GM12878 (cell line): ENCODE data around the gene SYNGR3. TPM values are rescaled to one million over a fixed set of nuclear protein-coding genes. Genes with fewer than 3 reads are reported as not detected.
A peak's percentile ranks its signal among the peaks of the same experiment; 100 is the strongest.

Experiments used
- ATAC-seq: fragments of 200-7000 bp; cut with Tn5 transposase; 3 replicates; pipeline ENCODE4 v1.9.1; 2020; ENCODE audit warnings: mild to moderate bottlenecking, moderate library complexity
- BruUV-seq: library from RNA; stranded (reverse); fragments of 400-500 nt; replicated peaks from 2 replicates; lab custom pipeline; 2021; lab: Mats Ljungman, UMichigan
- CTCF ChIA-PET: fragments of 300-600 bp; sonication (Branson Sonifier 250); formaldehyde crosslinking; extraction: SDS; loops from one replicate; lab custom pipeline; 2021; ENCODE audit warnings: inconsistent platforms; lab: Yijun Ruan, JAX
- POLR2A ChIA-PET: fragments of 350-600 bp; formaldehyde crosslinking; extraction: SDS; loops from one replicate; lab custom pipeline; 2021; ENCODE audit warnings: inconsistent platforms; lab: Charles Lee
- RAD21 ChIA-PET: fragments of 300-600 bp; sonication (Branson Sonifier 250); formaldehyde crosslinking; loops from one replicate; lab custom pipeline; 2023; ENCODE audit warnings: antibody characterized with exemption; ENCODE audit not compliant: unreplicated experiment; lab: Charles Lee
- SMC1A ChIA-PET: fragments of 300-600 bp; sonication (Branson Sonifier 250); formaldehyde crosslinking; loops from one replicate; lab custom pipeline; 2023; ENCODE audit not compliant: unreplicated experiment, uncharacterized antibody; lab: Charles Lee
- DNase-seq: peaks from one replicate; pipeline ENCODE4 v3.0.0-alpha.2; 2011; ENCODE audit warnings: low read depth, low spot score
- FAIRE-seq: peaks from 3 replicates; lab custom pipeline; 2011; peaks lifted over from hg19 to GRCh38; lab: Jason Lieb, UNC
- H2AFZ ChIP-seq: 2 replicates; pipeline ENCODE4 v1.6.0; 2011; ENCODE audit warnings: low read depth, low read length, control low read depth; ENCODE audit not compliant: control insufficient read depth
- H3K27ac ChIP-seq: 2 replicates; pipeline ENCODE4 v1.5.1; 2011; ENCODE audit warnings: control low read depth; ENCODE audit not compliant: control insufficient read depth, insufficient read depth
- H3K27me3 ChIP-seq, 2 experiments: replicated peaks in 1 of 2; 2 replicates each; pipeline versions ENCODE4 v1.6.0 to v1.6.1; 2011; ENCODE audit warnings: low read length in 1 of 2; ENCODE audit not compliant: control insufficient read depth in 2 of 2, insufficient read depth in 2 of 2
- H3K36me3 ChIP-seq, 2 experiments: 2 replicates each; pipeline ENCODE4 v1.5.1; 2011; ENCODE audit warnings: low read length in 1 of 2; ENCODE audit not compliant: control insufficient read depth in 2 of 2, insufficient read depth in 2 of 2
- H3K4me1 ChIP-seq: 2 replicates; pipeline ENCODE4 v1.6.1; 2011; ENCODE audit warnings: mild to moderate bottlenecking, low read length, moderate library complexity, mixed read lengths; ENCODE audit not compliant: control insufficient read depth, insufficient read depth
- H3K4me2 ChIP-seq: 2 replicates; pipeline ENCODE4 v1.6.0; 2011; ENCODE audit warnings: control low read depth; ENCODE audit not compliant: control insufficient read depth, insufficient read depth
- H3K4me3 ChIP-seq: fragments of 200-600 bp; sonication (generic); 2 replicates; pipeline ENCODE4 v1.5.1; 2016
- H3K79me2 ChIP-seq: 2 replicates; pipeline ENCODE4 v1.6.0; 2011; ENCODE audit warnings: low read length; ENCODE audit not compliant: control insufficient read depth, insufficient read depth
- H3K9ac ChIP-seq: 2 replicates; pipeline ENCODE4 v1.8.0; 2011; ENCODE audit warnings: low read length, control low read depth, mixed read lengths; ENCODE audit not compliant: control insufficient read depth, insufficient read depth
- H3K9me3 ChIP-seq: replicated peaks from 3 replicates; pipeline ENCODE4 v1.5.1; 2011; ENCODE audit warnings: mild to moderate bottlenecking, low read length; ENCODE audit not compliant: control insufficient read depth, insufficient read depth
- H4K20me1 ChIP-seq: 2 replicates; pipeline ENCODE4 v1.6.0; 2011; ENCODE audit not compliant: control insufficient read depth, insufficient read depth
- MYC ChIP-seq: IDR thresholded peaks from 2 replicates; pipeline ENCODE4 v1.6.1; 2011; ENCODE audit warnings: mild to moderate bottlenecking, low read length, moderate library complexity, inconsistent platforms; ENCODE audit not compliant: insufficient read depth, insufficient replicate concordance, insufficient read length, severe bottlenecking
- ZBED1 ChIP-seq: IDR thresholded peaks from 2 replicates; pipeline ENCODE4 v1.6.1; 2016; ENCODE audit warnings: borderline replicate concordance
- WGBS: methylation state at CpG from one replicate; pipeline ENCODE4 v1.1.6; 2016; ENCODE audit warnings: low lambda C conversion rate; ENCODE audit not compliant: insufficient replicate concordance, insufficient coverage; ENCODE audit errors: missing lambda C conversion rate; 5-methylcytosine and 5-hydroxymethylcytosine counted together
- in situ Hi-C: fragments of 300-500 bp; cut with MboI; formaldehyde crosslinking; loops from 9 replicates; pipeline ENCODE4 v1.14.3; 2018; ENCODE audit warnings: mixed read lengths
- intact Hi-C: fragments of 100-400 bp; cut with micrococcal nuclease; formaldehyde crosslinking; loops from one replicate; pipeline ENCODE4 v1.14.2; 2022; ENCODE audit not compliant: unreplicated experiment
- polyA plus RNA-seq, 11 experiments: library from polyadenylated mRNA; depleted of rRNA in 4 of 11; unstranded in 6 of 11; stranded (reverse) in 5 of 11; fragments of >200 nt; fragmentation: Nextera tagmentation in 4 of 11; fragmentation: Illumina TruSeq in 1 of 11; extraction: Ambion mirVana in 4 of 11; extraction: Trizol in 1 of 11; gene quantifications; 1 replicate in 1 of 11; 2 replicates in 10 of 11; pipeline versions ENCODE4 v1.2.1 to v1.2.3, GENCODE V29; 2011 to 2016; ENCODE audit warnings: inconsistent platforms in 2 of 11, missing spikeins in 2 of 11, low read depth in 1 of 11
- total RNA-seq, 4 experiments: library from RNA; depleted of rRNA in 3 of 4; stranded (reverse); fragments of >200 nt in 3 of 4; fragmentation: Illumina TruSeq in 1 of 4; extraction: Trizol in 1 of 4; gene quantifications; 2 replicates each; pipeline versions ENCODE4 v1.2.1 to v1.2.3, GENCODE V29; 2013 to 2021
- TF ChIP-seq, protein P1 (sequence below): fragments of 450-650 bp; IDR thresholded peaks from 2 replicates; pipeline ENCODE4 v1.6.1; 2017; ENCODE audit warnings: mild to moderate bottlenecking

Gene SYNGR3
- total and polyA plus RNA-seq, 10 of the 15 experiments (the other 5 are each of a cell fraction or from before 2014, with no cell fraction given), result 1.2 to 18.1 (median 6.6) TPM

DNA sequence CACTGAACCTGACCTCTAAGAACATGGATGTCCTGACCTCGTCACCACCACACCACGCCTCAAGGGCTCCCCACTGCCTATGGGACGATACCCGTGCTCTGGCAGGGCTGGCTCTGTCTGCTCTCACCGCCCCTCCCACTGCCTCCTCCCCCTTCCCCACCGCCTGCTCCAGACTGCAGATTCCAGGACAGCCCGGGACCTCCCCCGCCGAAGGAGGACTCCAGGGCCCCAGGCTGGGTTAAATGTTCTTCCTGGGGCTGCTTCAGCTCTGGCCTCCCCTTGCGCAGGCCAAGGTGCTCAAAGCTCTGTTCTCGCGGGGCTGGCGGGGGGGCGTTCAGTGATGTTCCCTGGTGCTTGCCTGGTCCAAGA is 32.9 kb downstream of the SYNGR3 start:
- peak overlapping the region; percentile 93 for H3K4me2 ChIP-seq
- under 1% methylated on average over 13 of the region's 14 CpGs for WGBS
- TF ChIP-seq MYC (no peak), ZBED1 (no peak)
- TF ChIP-seq, protein P1, sequence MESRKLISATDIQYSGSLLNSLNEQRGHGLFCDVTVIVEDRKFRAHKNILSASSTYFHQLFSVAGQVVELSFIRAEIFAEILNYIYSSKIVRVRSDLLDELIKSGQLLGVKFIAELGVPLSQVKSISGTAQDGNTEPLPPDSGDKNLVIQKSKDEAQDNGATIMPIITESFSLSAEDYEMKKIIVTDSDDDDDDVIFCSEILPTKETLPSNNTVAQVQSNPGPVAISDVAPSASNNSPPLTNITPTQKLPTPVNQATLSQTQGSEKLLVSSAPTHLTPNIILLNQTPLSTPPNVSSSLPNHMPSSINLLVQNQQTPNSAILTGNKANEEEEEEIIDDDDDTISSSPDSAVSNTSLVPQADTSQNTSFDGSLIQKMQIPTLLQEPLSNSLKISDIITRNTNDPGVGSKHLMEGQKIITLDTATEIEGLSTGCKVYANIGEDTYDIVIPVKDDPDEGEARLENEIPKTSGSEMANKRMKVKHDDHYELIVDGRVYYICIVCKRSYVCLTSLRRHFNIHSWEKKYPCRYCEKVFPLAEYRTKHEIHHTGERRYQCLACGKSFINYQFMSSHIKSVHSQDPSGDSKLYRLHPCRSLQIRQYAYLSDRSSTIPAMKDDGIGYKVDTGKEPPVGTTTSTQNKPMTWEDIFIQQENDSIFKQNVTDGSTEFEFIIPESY, result peak; percentile 92; the same call in 1 of the 2 replicates
- TF ChIP-seq, all 136 proteins: peak for 1
- FAIRE-seq (no peak), DNase-seq (no peak), ATAC-seq (peak; percentile 48)
- SMC1A ChIA-PET, result interaction anchor here (0.9 to 1.6 kb wide), 4 partner anchors 99 to 228 kb away, joined by 3 to 10 read pairs (median 4); partner anchors contain the start of gene ECI1
- H2AFZ ChIP-seq, result peak overlapping the region; percentile 90
- CTCF ChIA-PET, result interaction anchor here (0.6 to 4.4 kb wide), 16 partner anchors 9 to 696 kb away, joined by 3 to 79 read pairs (median 6); partner anchors contain the start of genes ECI1, NTHL1, PKD1 and RAB26
- H3K27ac ChIP-seq, result no peak overlapping the region
- in situ Hi-C loops (loop anchor here (5.0 kb wide), 1 partner anchor 120 kb away; no protein-coding TSS in a partner anchor), intact Hi-C loops (loop anchor here (1.0 kb wide), 1 partner anchor 118 kb away; no protein-coding TSS in a partner anchor)
- no peaks in the 10 kb centered on the region for H3K79me2 ChIP-seq
- H3K4me1 ChIP-seq, result peaks cover 7% of the 10 kb centered on the region
- POLR2A ChIA-PET, result interaction anchor here (0.6 kb wide), 1 partner anchor 28 kb away, joined by 7 read pairs; no protein-coding TSS in a partner anchor
- H3K4me3 ChIP-seq, result peak overlapping the region; percentile 19; the same call in 1 of the 2 replicates
- peaks cover 2% of the 10 kb centered on the region; the same call in 1 of the 2 replicates for H4K20me1 ChIP-seq
- H3K9me3 ChIP-seq, result no peaks in the 10 kb centered on the region
- H3K9ac ChIP-seq, result 0 out of 2 replicates have a peak overlapping the region, but pooled peaks have one; percentile 43
- RAD21 ChIA-PET, result interaction anchor here (1.2 to 2.2 kb wide), 5 partner anchors 22 to 132 kb away, joined by 3 to 21 read pairs (median 5); partner anchors contain the start of genes NTHL1, TRAF7 and TSC2
- BruUV-seq, result no TSS peak
- H3K27me3 ChIP-seq, result peaks cover 11% of the 10 kb centered on the region in 2 experiments; a peak in 3 of 4 replicates
- no peaks in the 10 kb centered on the region for H3K36me3 ChIP-seq
